IMR-90 (cell line): ENCODE measurements around the gene MYH3. TPM values are rescaled to one million over a fixed set of nuclear protein-coding genes. Genes with fewer than 3 reads are reported as not detected.

Experiments
- ATAC-seq: fragments of 200-7000 bp; cut with Tn5 transposase; 2 replicates; pipeline ENCODE4 v1.9.1; 2020; ENCODE audit warnings: low read depth, mild to moderate bottlenecking, moderate library complexity
- BruUV-seq: library from RNA; stranded (reverse); fragments of 400-500 nt; replicated peaks from 2 replicates; lab custom pipeline; 2021; lab: Mats Ljungman, UMichigan
- CTCF ChIA-PET: fragments of 300-600 bp; formaldehyde crosslinking; extraction: SDS; loops from one replicate; lab custom pipeline; 2021; ENCODE audit warnings: antibody characterized with exemption; lab: Yijun Ruan, JAX
- POLR2A ChIA-PET: fragments of 300-600 bp; sonication (Branson Sonifier 250); formaldehyde crosslinking; loops from one replicate; lab custom pipeline; 2022; ENCODE audit warnings: antibody characterized with exemption; ENCODE audit not compliant: unreplicated experiment; lab: Charles Lee
- DNase-seq: peaks from one replicate; pipeline ENCODE4 v3.0.0; 2013
- H2AFZ ChIP-seq: replicated peaks from 2 replicates; pipeline ENCODE3; 2013; ENCODE audit warnings: low read length, mild to moderate bottlenecking; ENCODE audit not compliant: poor library complexity
- H2AK5ac ChIP-seq: 2 replicates; pipeline ENCODE4 v1.6.1; 2013; ENCODE audit warnings: low read depth, low read length, inconsistent platforms
- H2AK9ac ChIP-seq: replicated peaks from 2 replicates; pipeline ENCODE3; 2013; ENCODE audit warnings: mild to moderate bottlenecking, low read depth, low read length, moderate library complexity; ENCODE audit not compliant: poor library complexity
- H2BK120ac ChIP-seq: 2 replicates; pipeline ENCODE4 v1.6.1; 2013; ENCODE audit warnings: low read depth, low read length, inconsistent platforms
- H2BK15ac ChIP-seq: 3 replicates; pipeline ENCODE4 v1.6.1; 2013; ENCODE audit warnings: low read depth, low read length, inconsistent platforms
- H2BK20ac ChIP-seq: 2 replicates; pipeline ENCODE4 v1.6.1; 2013; ENCODE audit warnings: low read depth, mild to moderate bottlenecking, inconsistent platforms, low read length, moderate library complexity
- H2BK5ac ChIP-seq: 2 replicates; pipeline ENCODE4 v1.6.1; 2013; ENCODE audit warnings: mild to moderate bottlenecking, low read depth, low read length, inconsistent platforms; ENCODE audit not compliant: poor library complexity, severe bottlenecking
- H3K14ac ChIP-seq: replicated peaks from 2 replicates; pipeline ENCODE4 v1.6.1; 2013; ENCODE audit warnings: low read depth, low read length, inconsistent platforms
- H3K18ac ChIP-seq: 2 replicates; pipeline ENCODE4 v1.6.1; 2013; ENCODE audit warnings: low read depth, low read length, control low read depth
- H3K23ac ChIP-seq: 2 replicates; pipeline ENCODE4 v1.6.1; 2013; ENCODE audit warnings: low read depth, low read length, inconsistent platforms
- H3K27ac ChIP-seq: 2 replicates; pipeline ENCODE4 v1.5.1; 2013; ENCODE audit warnings: mild to moderate bottlenecking, control low read depth, low read length; ENCODE audit not compliant: insufficient read depth
- H3K27me3 ChIP-seq: 2 replicates; pipeline ENCODE4 v1.6.1; 2013; ENCODE audit warnings: low read length; ENCODE audit not compliant: control insufficient read depth, insufficient read depth
- H3K36me3 ChIP-seq: 2 replicates; pipeline ENCODE4 v1.6.1; 2013; ENCODE audit warnings: low read length, mixed read lengths; ENCODE audit not compliant: control insufficient read depth, insufficient read depth
- H3K4ac ChIP-seq: 2 replicates; pipeline ENCODE4 v1.6.1; 2013; ENCODE audit warnings: low read depth, low read length, inconsistent platforms
- H3K4me1 ChIP-seq: 2 replicates; pipeline ENCODE4 v1.6.1; 2013; ENCODE audit warnings: low read length, mixed read lengths; ENCODE audit not compliant: control insufficient read depth, insufficient read depth
- H3K4me2 ChIP-seq: 2 replicates; pipeline ENCODE4 v1.6.1; 2013; ENCODE audit warnings: low read depth, mild to moderate bottlenecking, control low read depth, low read length, moderate library complexity
- H3K4me3 ChIP-seq: 2 replicates; pipeline ENCODE4 v1.5.1; 2013; ENCODE audit warnings: low read depth, mild to moderate bottlenecking, control low read depth, low read length, moderate library complexity; ENCODE audit not compliant: insufficient read depth
- H3K56ac ChIP-seq: 2 replicates; pipeline ENCODE4 v1.6.1; 2013; ENCODE audit warnings: low read length, inconsistent platforms; ENCODE audit not compliant: insufficient read depth; ENCODE audit errors: extremely low read depth
- H3K79me1 ChIP-seq, 2 experiments: 2 replicates each; pipeline ENCODE4 v1.6.1; 2013; ENCODE audit warnings: low read length in 2 of 2, inconsistent platforms in 1 of 2, low read depth in 1 of 2
- H3K9ac ChIP-seq: 2 replicates; pipeline ENCODE4 v1.6.1; 2013; ENCODE audit warnings: low read depth, low read length, control low read depth
- H3K9me1 ChIP-seq: 2 replicates; pipeline ENCODE4 v1.6.1; 2013; ENCODE audit warnings: low read length, inconsistent platforms; ENCODE audit not compliant: insufficient read depth
- H3K9me3 ChIP-seq: 2 replicates; pipeline ENCODE4 v1.6.1; 2013; ENCODE audit warnings: low read length; ENCODE audit not compliant: control insufficient read depth, insufficient read depth
- H4K20me1 ChIP-seq: 2 replicates; pipeline ENCODE4 v1.6.1; 2013; ENCODE audit warnings: low read length, inconsistent platforms; ENCODE audit not compliant: insufficient read depth
- H4K5ac ChIP-seq: 2 replicates; pipeline ENCODE4 v1.6.1; 2013; ENCODE audit warnings: mild to moderate bottlenecking, low read depth, low read length, control low read depth
- H4K8ac ChIP-seq, 2 experiments: 2 replicates each; pipeline ENCODE4 v1.6.1; 2013; ENCODE audit warnings: low read depth in 2 of 2, low read length in 2 of 2, control low read depth in 1 of 2, inconsistent platforms in 1 of 2
- H4K91ac ChIP-seq: 2 replicates; pipeline ENCODE4 v1.6.1; 2013; ENCODE audit warnings: low read depth, low read length, inconsistent platforms; ENCODE audit not compliant: insufficient read depth
- BHLHE40 ChIP-seq: fragments of 150-350 bp; IDR thresholded peaks from 2 replicates; pipeline ENCODE4 v1.6.1; 2016; ENCODE audit warnings: mild to moderate bottlenecking, low read depth, low read length
- CEBPB ChIP-seq: IDR thresholded peaks from 2 replicates; pipeline ENCODE4 v1.6.1; 2012; ENCODE audit warnings: low read depth, low read length, improper control_type of control experiment
- CHD1 ChIP-seq: IDR thresholded peaks from 2 replicates; pipeline ENCODE4 v1.6.1; 2012; ENCODE audit warnings: low read depth, low read length, improper control_type of control experiment
- CTCF ChIP-seq: conservative IDR thresholded peaks from 2 replicates; pipeline ENCODE4 v1.5.1; 2012; ENCODE audit warnings: mild to moderate bottlenecking, low read depth, low read length, improper control_type of control experiment
- ELK1 ChIP-seq: fragments of 150-350 bp; IDR thresholded peaks from 2 replicates; pipeline ENCODE4 v1.6.1; 2016; ENCODE audit warnings: low read depth, mild to moderate bottlenecking, low read length, moderate library complexity, borderline replicate concordance
- FOS ChIP-seq: fragments of 150-350 bp; IDR thresholded peaks from 2 replicates; pipeline ENCODE4 v1.6.1; 2016; ENCODE audit warnings: low read depth, low read length
- MAFK ChIP-seq: IDR thresholded peaks from 2 replicates; pipeline ENCODE4 v1.6.1; 2012; ENCODE audit warnings: low read depth, low read length, improper control_type of control experiment
- MAZ ChIP-seq: IDR thresholded peaks from 2 replicates; pipeline ENCODE4 v1.6.1; 2012; ENCODE audit warnings: low read depth, mild to moderate bottlenecking, low read length, improper control_type of control experiment, moderate library complexity, borderline replicate concordance
- MXI1 ChIP-seq: IDR thresholded peaks from 2 replicates; pipeline ENCODE4 v1.6.1; 2012; ENCODE audit warnings: low read depth, mild to moderate bottlenecking, low read length, moderate library complexity, borderline replicate concordance
- NFE2L2 ChIP-seq: fragments of 150-350 bp; IDR thresholded peaks from 2 replicates; pipeline ENCODE4 v1.6.1; 2016; ENCODE audit warnings: low read depth, mild to moderate bottlenecking, low read length
- POLR2A ChIP-seq: IDR thresholded peaks from 2 replicates; pipeline ENCODE4 v1.6.1; 2012; ENCODE audit warnings: mild to moderate bottlenecking, low read depth, low read length
- RAD21 ChIP-seq: IDR thresholded peaks from 2 replicates; pipeline ENCODE4 v1.6.1; 2012; ENCODE audit warnings: low read length, improper control_type of control experiment
- RCOR1 ChIP-seq: IDR thresholded peaks from 2 replicates; pipeline ENCODE4 v1.6.1; 2012; ENCODE audit warnings: mild to moderate bottlenecking, low read length, improper control_type of control experiment; ENCODE audit not compliant: insufficient replicate concordance
- RFX5 ChIP-seq: IDR thresholded peaks from 2 replicates; pipeline ENCODE4 v1.8.0; 2012; ENCODE audit warnings: low read depth, mild to moderate bottlenecking, low read length, moderate library complexity
- SMC3 ChIP-seq: fragments of 150-350 bp; IDR thresholded peaks from 2 replicates; pipeline ENCODE4 v1.6.1; 2016; ENCODE audit warnings: low read depth, mild to moderate bottlenecking, antibody characterized with exemption, low read length, moderate library complexity
- USF2 ChIP-seq: fragments of 150-350 bp; IDR thresholded peaks from 2 replicates; pipeline ENCODE4 v1.6.1; 2017; ENCODE audit warnings: mild to moderate bottlenecking, antibody characterized with exemption, low read length, low read depth
- WGBS, 2 experiments: methylation state at CpG; one replicate each; pipeline versions ENCODE4 v1.1.5 to v1.1.7; 2013; ENCODE audit warnings: missing lambda C conversion rate in 2 of 2; ENCODE audit not compliant: insufficient read length in 1 of 2; ENCODE audit errors: extremely low coverage in 2 of 2; 5-methylcytosine and 5-hydroxymethylcytosine counted together
- dilution Hi-C: fragments of 300-500 bp; cut with HindIII; formaldehyde crosslinking; loops from one replicate; pipeline ENCODE4 v1.14.3; 2018; ENCODE audit warnings: low sequenced_read_pairs; ENCODE audit not compliant: unreplicated experiment
- in situ Hi-C: fragments of 300-500 bp; cut with MboI; formaldehyde crosslinking; loops from 3 replicates; pipeline ENCODE4 v1.14.3; 2019; ENCODE audit warnings: low sequenced_read_pairs, inconsistent platforms, mixed read lengths
- intact Hi-C: fragments of 100-400 bp; cut with micrococcal nuclease; formaldehyde crosslinking; loops from 2 replicates; pipeline ENCODE4 v1.10.0; 2022
- polyA plus RNA-seq, 3 experiments: library from polyadenylated mRNA; depleted of rRNA; stranded (reverse); fragments of >200 nt; gene quantifications; 2 replicates each; pipeline ENCODE4 v1.2.3, GENCODE V29; 2012; ENCODE audit warnings: low replicate concordance in 1 of 3
- total RNA-seq: library from RNA; depleted of rRNA; stranded (reverse); fragments of >200 nt; gene quantifications from 2 replicates; pipeline ENCODE4 v1.2.3, GENCODE V29; 2012

The MYH3 gene
- total and polyA plus RNA-seq, 2 of the 4 experiments (the other 2 are of a cell fraction) = 0.54 to 0.63 TPM

DNA sequence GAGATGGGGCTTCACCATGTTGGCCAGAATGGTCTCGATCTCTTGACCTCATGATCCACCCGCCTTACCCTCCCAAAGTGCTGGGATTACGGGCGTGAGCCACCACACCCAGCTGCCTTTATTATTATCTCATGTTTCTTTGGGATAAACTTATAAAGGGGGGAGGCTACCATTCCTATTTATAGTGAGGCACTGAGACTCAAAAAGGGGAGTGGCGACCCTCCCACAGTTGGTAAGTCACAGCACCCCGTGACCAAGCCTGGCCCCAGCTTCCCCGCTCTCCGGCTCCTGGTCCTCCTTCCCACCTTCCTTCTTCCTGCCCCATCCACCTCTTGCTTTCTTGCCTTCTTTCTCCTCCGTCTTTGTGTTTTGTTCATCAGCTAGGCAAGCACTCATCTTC is 5.2 kb downstream of the MYH3 start:
- no peaks in the 10 kb centered on the region for H4K20me1 ChIP-seq
- CTCF ChIA-PET = no interaction called here
- H4K91ac ChIP-seq = no peak overlapping the region
- no peaks in the 10 kb centered on the region for H3K9me3 ChIP-seq
- H4K5ac ChIP-seq = no peak overlapping the region
- H2AK5ac ChIP-seq = no peak overlapping the region
- H3K4ac ChIP-seq = no peak overlapping the region
- intact Hi-C loops (no loop called here), in situ Hi-C loops (loop anchor here (25.0 kb wide), 1 partner anchor 1335 kb away; the partner anchor contains the start of gene ZNF18), dilution Hi-C loops (no loop called here)
- TF ChIP-seq CEBPB (no peak), ELK1 (no peak), RAD21 (no peak), NFE2L2 (no peak), MXI1 (no peak), CTCF (no peak), BHLHE40 (no peak), RFX5 (no peak), MAZ (no peak), CHD1 (no peak), MAFK (no peak), POLR2A (no peak), FOS (no peak), SMC3 (no peak), USF2 (no peak), RCOR1 (no peak)
- no peak overlapping the region for H3K4me3 ChIP-seq
- H3K4me1 ChIP-seq = no peaks in the 10 kb centered on the region; the same call in 1 of the 2 replicates
- H3K9ac ChIP-seq = no peak overlapping the region
- H3K18ac ChIP-seq = no peak overlapping the region
- no peak overlapping the region for H2BK120ac ChIP-seq
- H2BK5ac ChIP-seq = no peak overlapping the region
- DNase-seq = no peak
- no peak overlapping the region for H3K56ac ChIP-seq
- H3K9me1 ChIP-seq = no peaks in the 10 kb centered on the region
- POLR2A ChIA-PET = no interaction called here
- H3K27ac ChIP-seq = no peak overlapping the region
- WGBS, 2 experiments = 70% methylated on average over 3 of the region's 9 CpGs; no CpG with 5 or more reads in 1 of the 2 experiments
- H2BK20ac ChIP-seq = no peak overlapping the region
- no peak for ATAC-seq
- H3K23ac ChIP-seq = no peak overlapping the region
- H3K79me1 ChIP-seq = no peaks in the 10 kb centered on the region
- BruUV-seq = no TSS peak
- no peak overlapping the region for H3K4me2 ChIP-seq
- H2AK9ac ChIP-seq = no peak overlapping the region
- H3K27me3 ChIP-seq = no peaks in the 10 kb centered on the region
- H3K14ac ChIP-seq = no peak overlapping the region
- H2AFZ ChIP-seq = no peak overlapping the region
- no peak overlapping the region for H4K8ac ChIP-seq
- H3K36me3 ChIP-seq = no peaks in the 10 kb centered on the region
- H2BK15ac ChIP-seq = no peak overlapping the region
